Measurements from ENCODE around the gene NME1.

Gene NME1

GRCh38 chr17:51197754-51198153 is 44.4 kb downstream of the NME1 start:
- Histone ChIP-seq H3K9me3 (ENCODE audit: control insufficient read depth, low read length) (no peaks in the 10 kb centered on the region), H3K27me3 (ENCODE audit: control insufficient read depth, insufficient read depth, low read length) (no peaks in the 10 kb centered on the region), H3K4me3 (ENCODE audit: low read depth, low read length) (no peak overlapping the region), H3K4me1 (no peaks in the 10 kb centered on the region), H3K4me2 (ENCODE audit: low read length) (no peak overlapping the region), H3K36me3 (ENCODE audit: control insufficient read depth, insufficient read depth, low read length) (no peaks in the 10 kb centered on the region), H3K9ac (no peak overlapping the region), H3K27ac (no peak overlapping the region), H3K79me2 (no peaks in the 10 kb centered on the region), H2AFZ (no peak overlapping the region)
- TF ChIP-seq, protein P1, sequence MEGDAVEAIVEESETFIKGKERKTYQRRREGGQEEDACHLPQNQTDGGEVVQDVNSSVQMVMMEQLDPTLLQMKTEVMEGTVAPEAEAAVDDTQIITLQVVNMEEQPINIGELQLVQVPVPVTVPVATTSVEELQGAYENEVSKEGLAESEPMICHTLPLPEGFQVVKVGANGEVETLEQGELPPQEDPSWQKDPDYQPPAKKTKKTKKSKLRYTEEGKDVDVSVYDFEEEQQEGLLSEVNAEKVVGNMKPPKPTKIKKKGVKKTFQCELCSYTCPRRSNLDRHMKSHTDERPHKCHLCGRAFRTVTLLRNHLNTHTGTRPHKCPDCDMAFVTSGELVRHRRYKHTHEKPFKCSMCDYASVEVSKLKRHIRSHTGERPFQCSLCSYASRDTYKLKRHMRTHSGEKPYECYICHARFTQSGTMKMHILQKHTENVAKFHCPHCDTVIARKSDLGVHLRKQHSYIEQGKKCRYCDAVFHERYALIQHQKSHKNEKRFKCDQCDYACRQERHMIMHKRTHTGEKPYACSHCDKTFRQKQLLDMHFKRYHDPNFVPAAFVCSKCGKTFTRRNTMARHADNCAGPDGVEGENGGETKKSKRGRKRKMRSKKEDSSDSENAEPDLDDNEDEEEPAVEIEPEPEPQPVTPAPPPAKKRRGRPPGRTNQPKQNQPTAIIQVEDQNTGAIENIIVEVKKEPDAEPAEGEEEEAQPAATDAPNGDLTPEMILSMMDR (IDR thresholded peaks at IDR 0.05), result no peak

DNA sequence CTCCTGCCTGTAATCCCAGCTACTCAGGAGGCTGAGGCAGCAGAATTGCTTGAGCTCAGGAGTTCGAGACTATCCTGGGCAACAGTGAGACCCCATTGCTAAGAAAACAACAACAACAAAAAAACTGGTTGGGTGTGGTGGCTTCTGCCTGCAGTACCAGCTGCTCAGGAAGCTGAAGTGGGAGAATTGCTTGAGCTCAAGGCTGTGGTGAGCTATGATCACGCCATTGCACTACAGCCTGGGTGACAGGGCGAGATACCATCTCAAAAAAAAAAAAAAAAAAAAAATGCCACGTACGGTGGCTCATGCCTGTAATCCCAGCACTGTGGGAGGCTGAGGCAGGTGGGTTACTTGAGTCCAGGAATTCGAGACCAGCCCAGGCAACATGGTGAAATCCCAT is 46.9 kb downstream of the NME1 start:
- no peak overlapping the region for H2AFZ ChIP-seq
- TF ChIP-seq, protein P1 (IDR thresholded peaks at IDR 0.05), result no peak
- H3K9ac ChIP-seq, result no peak overlapping the region
- H3K4me2 ChIP-seq (ENCODE audit: low read length), result no peak overlapping the region
- H3K4me3 ChIP-seq (ENCODE audit: low read depth, low read length), result no peak overlapping the region
- H3K27ac ChIP-seq, result no peak overlapping the region
- no peaks in the 10 kb centered on the region for H3K9me3 ChIP-seq (ENCODE audit: control insufficient read depth, low read length)
- H3K4me1 ChIP-seq, result no peaks in the 10 kb centered on the region
- no peaks in the 10 kb centered on the region for H3K27me3 ChIP-seq (ENCODE audit: control insufficient read depth, insufficient read depth, low read length)
- no peaks in the 10 kb centered on the region for H3K36me3 ChIP-seq (ENCODE audit: control insufficient read depth, insufficient read depth, low read length)
- no peaks in the 10 kb centered on the region for H3K79me2 ChIP-seq

DNA sequence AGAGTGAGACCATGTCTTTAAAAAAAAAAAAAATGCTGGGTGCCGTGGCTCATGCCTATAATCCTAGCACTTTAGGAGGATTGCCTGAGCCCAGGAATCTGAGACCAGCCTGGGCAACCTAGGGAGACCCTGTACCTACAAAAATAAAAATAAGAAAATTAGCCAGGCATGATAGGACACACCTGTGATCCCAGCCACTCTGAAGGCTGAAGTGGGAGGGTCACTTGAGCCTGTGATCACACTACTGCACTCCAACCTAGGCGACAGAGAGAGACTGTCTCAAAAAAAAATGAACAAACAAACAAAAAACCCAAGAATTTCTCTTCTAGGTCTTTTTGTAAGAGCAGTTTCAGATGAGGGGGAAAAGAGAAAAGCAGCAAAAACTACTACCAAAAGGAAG is 47.5 kb downstream of the NME1 start:
- Histone ChIP-seq H3K4me1 (no peaks in the 10 kb centered on the region), H3K4me3 (ENCODE audit: low read depth, low read length) (no peak overlapping the region), H3K9me3 (ENCODE audit: control insufficient read depth, low read length) (no peaks in the 10 kb centered on the region), H3K79me2 (no peaks in the 10 kb centered on the region), H3K4me2 (ENCODE audit: low read length) (no peak overlapping the region), H3K36me3 (ENCODE audit: control insufficient read depth, insufficient read depth, low read length) (no peaks in the 10 kb centered on the region), H3K9ac (no peak overlapping the region), H3K27me3 (ENCODE audit: control insufficient read depth, insufficient read depth, low read length) (no peaks in the 10 kb centered on the region), H2AFZ (no peak overlapping the region), H3K27ac (no peak overlapping the region)
- TF ChIP-seq, protein P1 (IDR thresholded peaks at IDR 0.05), result no peak

DNA sequence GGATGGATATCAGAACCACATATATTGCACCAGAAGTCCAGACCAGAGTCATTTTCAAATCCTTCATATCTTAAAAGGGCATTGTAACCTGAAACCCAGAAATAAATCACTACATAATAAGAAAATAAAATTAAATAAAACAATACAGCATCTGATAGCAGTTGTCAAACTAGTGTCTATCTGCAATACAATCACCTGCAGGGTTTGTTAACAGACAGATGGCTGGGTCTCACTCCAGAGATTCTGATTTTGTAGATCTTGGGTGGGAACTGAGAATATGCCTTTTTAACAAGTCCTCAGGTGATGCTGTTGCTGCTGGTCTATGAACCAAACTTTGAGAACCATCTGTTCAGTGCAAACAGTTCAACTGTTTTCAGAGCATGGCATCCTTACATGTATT is 50.5 kb downstream of the NME1 start:
- Histone ChIP-seq H3K4me2 (ENCODE audit: low read length) (no peak overlapping the region), H2AFZ (no peak overlapping the region), H3K79me2 (no peaks in the 10 kb centered on the region), H3K9me3 (ENCODE audit: control insufficient read depth, low read length) (no peaks in the 10 kb centered on the region), H3K36me3 (ENCODE audit: control insufficient read depth, insufficient read depth, low read length) (no peaks in the 10 kb centered on the region), H3K9ac (no peak overlapping the region), H3K4me1 (no peaks in the 10 kb centered on the region), H3K27me3 (ENCODE audit: control insufficient read depth, insufficient read depth, low read length) (no peaks in the 10 kb centered on the region), H3K4me3 (ENCODE audit: low read depth, low read length) (no peak overlapping the region), H3K27ac (no peak overlapping the region)
- TF ChIP-seq, protein P1 (IDR thresholded peaks at IDR 0.05), result no peak

Measured in parathyroid adenoma (tissue), 2 donors.